Measurements from ENCODE around the gene VWA3A.
A peak's percentile ranks its signal among the peaks of the same experiment; 100 is the strongest.
"Not testable (repeated sequence)": the region's sequence is repeated elsewhere in the genome, so short reads cannot be mapped to it uniquely, and the experiment has no call there.

Gene VWA3A

DNA sequence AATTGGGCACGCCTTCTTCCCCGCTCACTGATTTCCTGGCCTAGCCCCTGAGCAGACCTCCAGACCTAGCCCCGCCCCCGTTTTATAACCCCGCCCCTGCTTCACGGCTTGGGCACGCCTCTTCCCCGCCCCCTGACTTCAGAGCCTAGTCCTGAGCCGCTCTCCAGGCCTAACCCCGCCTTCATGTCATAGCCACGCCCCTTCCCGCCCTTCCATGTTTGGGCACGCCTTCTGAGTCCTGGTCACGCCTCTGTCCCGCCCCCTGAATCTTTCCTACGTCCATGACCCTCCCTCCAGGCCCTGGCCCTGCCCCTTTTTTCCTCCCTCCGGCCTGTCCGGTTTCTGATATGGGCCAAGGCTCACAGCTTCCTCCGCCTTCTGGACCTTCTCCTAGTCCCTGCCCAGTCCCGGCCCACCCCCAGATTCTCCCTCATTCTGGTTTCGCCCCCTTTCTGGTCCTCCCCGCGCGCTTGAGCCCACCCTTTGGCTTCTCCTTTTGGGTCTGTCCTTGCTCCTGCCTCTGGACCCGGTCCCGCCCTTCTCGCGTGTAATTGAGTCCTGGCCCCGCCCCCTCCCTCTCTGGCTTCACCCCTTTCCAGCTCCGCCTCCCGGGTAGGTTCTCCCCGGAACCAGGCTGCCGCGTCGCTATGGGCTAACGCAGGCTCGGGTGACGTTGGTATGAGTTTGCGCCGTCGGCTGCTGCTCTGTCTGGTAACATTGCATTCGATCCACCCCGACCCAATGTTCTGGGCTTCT lies 98.6 kb downstream of the VWA3A start:
- Mint-ChIP-seq H3K9me3 (peaks cover 5% of the 10 kb centered on the region), H3K36me3 (ENCODE audit: low read depth) (no peaks in the 10 kb centered on the region), H3K27ac (peak overlapping the region; percentile 100), H3K27me3 (peaks cover 3% of the 10 kb centered on the region), H3K4me3 (peak overlapping the region; percentile 83), H3K4me1 (ENCODE audit: low read depth) (peaks cover 65% of the 10 kb centered on the region)
- peak; percentile 97 for DNase-seq

DNA sequence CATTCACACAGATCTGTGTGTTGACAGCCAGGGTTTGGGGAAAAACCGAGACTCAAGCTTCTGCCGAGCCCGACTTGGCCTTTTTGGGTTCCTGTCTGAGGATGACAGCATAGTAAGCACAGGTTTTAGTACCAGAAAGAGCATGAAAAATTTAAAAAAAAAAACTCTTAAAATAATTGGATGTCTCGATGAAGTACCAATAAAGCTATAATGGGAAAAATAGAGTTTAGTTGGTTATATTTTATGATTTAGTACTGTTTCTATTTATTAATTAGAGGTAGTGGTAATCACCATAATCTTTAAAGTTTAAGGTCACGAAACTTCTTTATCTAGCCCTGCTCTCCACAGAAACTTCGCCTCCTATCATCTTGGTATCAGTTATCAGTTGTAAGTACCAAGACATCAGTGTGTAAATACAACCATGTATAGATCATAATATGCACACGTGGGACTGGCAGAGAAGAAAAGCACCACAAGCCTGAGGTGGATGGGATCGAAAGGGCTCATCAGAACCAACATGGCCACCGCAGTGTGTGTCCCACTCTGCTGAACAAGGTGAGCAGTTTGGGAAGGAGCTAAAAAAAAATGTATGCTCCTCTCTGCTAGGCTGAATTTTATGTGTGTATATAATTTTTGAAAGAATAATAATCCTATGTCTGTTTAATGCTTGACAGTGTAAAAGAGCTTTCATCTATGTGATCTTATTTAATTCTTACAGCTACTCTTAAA lies 99.4 kb downstream of the VWA3A start:
- H3K4me3 Mint-ChIP-seq = peak overlapping the region; percentile 83
- peaks cover 68% of the 10 kb centered on the region for H3K4me1 Mint-ChIP-seq (ENCODE audit: low read depth)
- H3K27me3 Mint-ChIP-seq = peaks cover 3% of the 10 kb centered on the region
- H3K27ac Mint-ChIP-seq = peak overlapping the region; percentile 100
- H3K36me3 Mint-ChIP-seq (ENCODE audit: low read depth) = no peaks in the 10 kb centered on the region
- DNase-seq = peak; percentile 44
- H3K9me3 Mint-ChIP-seq = peaks cover 5% of the 10 kb centered on the region

DNA sequence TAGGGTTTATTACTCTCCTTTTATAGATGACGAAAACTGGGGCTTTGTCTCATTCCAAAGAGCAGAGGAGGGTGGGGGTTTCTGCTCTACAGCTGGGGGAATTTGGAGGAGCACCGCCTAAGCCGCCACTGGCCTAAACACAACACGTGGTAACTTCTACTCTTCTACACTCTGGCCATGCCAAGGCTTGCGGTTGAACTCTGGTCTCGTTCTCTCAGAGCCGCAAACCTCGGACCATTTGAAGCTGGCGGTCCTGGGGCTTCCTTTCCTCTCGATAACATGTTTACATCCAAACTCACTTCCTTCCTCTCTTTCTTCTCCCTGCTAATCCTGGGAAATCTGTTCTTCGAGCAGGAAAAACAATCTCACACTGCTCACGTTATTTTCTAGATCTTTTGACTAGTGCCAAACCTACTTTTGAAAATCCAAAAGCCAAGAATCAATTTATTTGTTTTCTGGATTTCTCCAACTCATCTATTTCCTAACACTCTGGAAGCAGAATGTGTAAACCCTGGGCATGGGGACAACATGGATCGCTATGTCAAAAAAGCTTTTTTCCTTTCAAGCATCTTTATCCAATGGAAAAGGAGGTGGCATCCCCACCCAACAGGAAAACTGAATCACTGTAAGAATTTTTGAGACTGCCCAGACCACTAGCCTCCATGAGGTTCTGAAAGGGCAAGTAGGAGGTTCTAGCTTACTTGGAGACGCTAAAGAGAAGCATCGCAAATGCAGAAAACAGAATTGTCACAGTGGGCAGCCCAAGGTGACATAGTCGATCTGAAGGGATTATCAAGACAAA lies 100.1 kb downstream of the VWA3A start:
- Mint-ChIP-seq H3K27me3 (peaks cover 3% of the 10 kb centered on the region), H3K9me3 (peaks cover 5% of the 10 kb centered on the region), H3K4me1 (ENCODE audit: low read depth) (peaks cover 67% of the 10 kb centered on the region), H3K36me3 (ENCODE audit: low read depth) (no peaks in the 10 kb centered on the region), H3K27ac (peak overlapping the region; percentile 100), H3K4me3 (peak overlapping the region; percentile 83)
- DNase-seq = peak; percentile 71

DNA sequence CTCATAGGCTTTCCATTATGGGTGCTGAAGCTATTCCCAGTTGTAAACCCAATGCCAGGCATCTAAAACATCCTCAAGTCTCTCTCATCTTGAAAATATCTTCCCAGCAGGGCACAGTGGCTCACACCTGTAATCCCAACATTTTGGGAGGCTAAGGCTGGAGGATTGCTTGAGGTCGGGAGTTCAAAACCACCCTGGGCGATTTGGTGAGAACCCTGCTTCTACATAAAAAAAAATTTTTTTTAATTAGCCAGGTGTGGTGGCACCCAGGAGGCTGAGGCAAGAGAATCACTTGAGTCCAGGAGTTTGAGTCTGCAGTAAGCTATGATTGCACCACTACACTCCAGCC lies 100.7 kb downstream of the VWA3A start:
- H3K36me3 Mint-ChIP-seq (ENCODE audit: low read depth) = no peaks in the 10 kb centered on the region
- H3K4me3 Mint-ChIP-seq = no peak overlapping the region
- H3K27ac Mint-ChIP-seq = no peak overlapping the region
- peaks cover 3% of the 10 kb centered on the region for H3K27me3 Mint-ChIP-seq
- peaks cover 65% of the 10 kb centered on the region for H3K4me1 Mint-ChIP-seq (ENCODE audit: low read depth)
- no peak for DNase-seq
- peaks cover 5% of the 10 kb centered on the region for H3K9me3 Mint-ChIP-seq

DNA sequence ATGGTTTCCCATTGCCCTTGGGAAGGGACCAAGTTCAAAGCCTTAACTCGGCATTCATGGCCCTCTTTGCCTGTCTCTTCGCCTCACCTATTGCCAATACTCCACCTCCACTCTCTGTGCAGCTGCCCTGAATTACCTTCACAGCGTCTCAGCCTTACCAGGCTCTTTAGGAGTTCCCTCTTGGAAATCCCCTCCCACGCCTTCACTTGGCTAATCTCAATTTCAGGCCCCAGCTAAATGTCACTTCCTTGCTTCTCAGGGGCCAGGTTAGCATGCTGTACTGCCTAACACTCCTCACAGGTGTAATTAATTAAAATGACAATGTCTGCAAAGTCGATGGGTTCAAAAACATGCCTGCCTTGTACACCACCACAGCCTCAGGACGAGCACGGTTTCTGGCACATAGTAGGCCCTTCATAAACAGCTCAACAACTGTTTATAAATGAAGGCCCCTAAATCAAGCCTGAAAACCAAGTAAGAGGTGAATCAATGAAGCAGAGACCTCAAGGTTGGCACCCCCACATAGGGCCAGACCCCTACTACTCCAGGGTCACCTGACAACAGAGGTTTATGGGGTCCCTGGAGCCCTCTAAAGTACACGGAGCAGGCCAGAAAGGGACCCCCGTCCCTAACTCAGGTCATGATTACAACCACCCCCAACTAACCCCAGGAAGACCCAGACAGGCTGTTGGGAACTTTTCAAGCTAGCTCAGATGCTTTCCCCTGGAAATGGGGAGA lies 102.5 kb downstream of the VWA3A start:
- peaks cover 53% of the 10 kb centered on the region for H3K4me1 Mint-ChIP-seq (ENCODE audit: low read depth)
- H3K27ac Mint-ChIP-seq = peak overlapping the region; percentile 99
- peaks cover 3% of the 10 kb centered on the region for H3K27me3 Mint-ChIP-seq
- peak overlapping the region; percentile 82 for H3K4me3 Mint-ChIP-seq
- H3K36me3 Mint-ChIP-seq (ENCODE audit: low read depth) = no peaks in the 10 kb centered on the region
- peaks cover 5% of the 10 kb centered on the region for H3K9me3 Mint-ChIP-seq
- peak; percentile 36 for DNase-seq

DNA sequence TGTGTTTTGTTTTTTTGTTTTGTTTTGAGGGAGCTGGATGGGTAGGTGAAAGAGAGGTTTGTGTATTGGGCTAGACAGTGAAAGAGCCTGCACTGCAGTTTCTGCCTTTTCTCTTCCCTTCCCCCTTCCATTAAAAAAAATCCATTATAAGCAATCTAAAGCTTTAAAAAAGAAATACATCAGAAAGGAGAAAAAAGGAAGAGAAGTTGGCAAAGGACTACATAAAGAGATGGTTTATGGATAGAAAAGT lies 103.0 kb downstream of the VWA3A start:
- Mint-ChIP-seq H3K36me3 (ENCODE audit: low read depth) (no peaks in the 10 kb centered on the region), H3K4me1 (ENCODE audit: low read depth) (peaks cover 51% of the 10 kb centered on the region), H3K9me3 (peaks cover 5% of the 10 kb centered on the region), H3K4me3 (peak overlapping the region; percentile 82), H3K27me3 (peaks cover 3% of the 10 kb centered on the region), H3K27ac (peak overlapping the region; percentile 99)
- DNase-seq = no peak

DNA sequence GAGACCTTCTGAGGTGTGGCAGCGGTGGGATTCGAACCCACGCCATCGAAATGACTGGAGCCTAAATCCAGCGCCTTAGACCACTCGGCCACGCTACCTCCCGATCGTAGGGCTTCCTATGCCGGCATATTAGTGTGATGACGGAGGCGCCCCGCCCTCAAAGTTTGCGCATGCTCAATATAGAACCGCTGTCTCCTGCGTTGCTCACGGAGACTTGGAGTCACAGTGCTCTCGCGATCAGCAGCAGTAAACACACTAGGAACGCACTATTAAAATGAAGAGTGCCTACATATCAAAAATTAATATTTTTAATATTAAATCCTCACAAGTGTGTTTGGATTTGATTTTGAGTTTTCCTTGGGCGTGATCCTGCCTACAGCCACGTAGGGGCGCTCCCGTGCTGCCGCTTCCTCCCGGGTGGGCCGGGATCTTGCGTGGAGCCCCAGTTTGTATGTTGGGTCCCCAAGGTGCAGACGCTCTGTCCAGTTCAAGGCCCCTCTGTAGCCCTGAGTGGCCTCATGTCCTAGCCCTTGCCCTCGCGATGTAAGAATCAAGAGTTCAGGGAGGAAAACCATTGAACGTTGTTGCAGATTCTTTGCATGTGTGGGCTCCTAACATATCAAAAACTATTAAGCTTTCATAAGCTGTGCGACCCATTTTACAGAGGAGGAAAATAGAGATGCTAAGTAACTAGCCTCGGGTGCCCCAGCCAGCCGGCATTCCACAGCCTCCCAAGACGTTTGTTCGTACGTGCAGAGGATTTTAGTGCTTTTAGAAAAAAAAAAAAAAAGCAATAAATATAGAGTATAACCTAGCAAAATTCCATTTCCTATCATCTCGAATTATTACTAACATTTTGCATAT lies 103.6 kb downstream of the VWA3A start:
- H3K36me3 Mint-ChIP-seq (ENCODE audit: low read depth) = no peaks in the 10 kb centered on the region
- peak overlapping the region; percentile 99 for H3K27ac Mint-ChIP-seq
- peaks cover 49% of the 10 kb centered on the region for H3K4me1 Mint-ChIP-seq (ENCODE audit: low read depth)
- peak overlapping the region; percentile 82 for H3K4me3 Mint-ChIP-seq
- peak; percentile 98 for DNase-seq
- peaks cover 5% of the 10 kb centered on the region for H3K9me3 Mint-ChIP-seq
- peaks cover 3% of the 10 kb centered on the region for H3K27me3 Mint-ChIP-seq

DNA sequence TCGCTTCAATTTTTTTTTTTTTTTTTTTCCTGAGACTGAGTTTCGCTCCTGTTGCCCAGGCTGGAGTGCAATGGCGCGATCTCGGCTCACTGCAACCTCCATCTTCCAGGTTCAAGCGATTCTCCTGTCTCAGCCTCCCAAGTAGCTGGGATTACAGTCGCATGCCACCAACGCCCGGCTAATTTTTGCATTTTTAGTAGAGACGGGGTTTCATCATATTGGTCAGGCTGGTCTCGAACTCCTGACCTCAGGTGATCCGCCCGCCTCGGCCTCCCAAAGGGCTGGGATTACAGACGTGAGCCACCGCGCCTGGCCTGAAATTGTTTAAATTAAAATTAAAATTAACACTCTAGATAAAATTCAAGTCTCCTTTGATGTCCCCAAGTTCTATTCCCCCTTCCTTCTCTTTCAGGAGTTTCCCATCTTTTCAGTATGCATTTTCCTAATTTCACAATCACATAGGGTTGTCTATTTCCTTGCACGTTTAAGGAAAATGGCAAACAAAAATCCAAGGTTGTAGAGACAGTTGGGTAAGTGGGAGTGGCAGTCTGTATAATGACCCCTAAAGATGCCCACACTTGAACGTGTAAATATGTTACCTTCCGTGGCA lies 104.3 kb downstream of the VWA3A start:
- not testable (repeated sequence) for H3K36me3 Mint-ChIP-seq (ENCODE audit: low read depth); H3K9me3 Mint-ChIP-seq; H3K27me3 Mint-ChIP-seq; H3K27ac Mint-ChIP-seq
- DNase-seq = peak; percentile 41
- Mint-ChIP-seq H3K4me3 (peak overlapping the region; percentile 82), H3K4me1 (ENCODE audit: low read depth) (peaks cover 47% of the 10 kb centered on the region)

DNA sequence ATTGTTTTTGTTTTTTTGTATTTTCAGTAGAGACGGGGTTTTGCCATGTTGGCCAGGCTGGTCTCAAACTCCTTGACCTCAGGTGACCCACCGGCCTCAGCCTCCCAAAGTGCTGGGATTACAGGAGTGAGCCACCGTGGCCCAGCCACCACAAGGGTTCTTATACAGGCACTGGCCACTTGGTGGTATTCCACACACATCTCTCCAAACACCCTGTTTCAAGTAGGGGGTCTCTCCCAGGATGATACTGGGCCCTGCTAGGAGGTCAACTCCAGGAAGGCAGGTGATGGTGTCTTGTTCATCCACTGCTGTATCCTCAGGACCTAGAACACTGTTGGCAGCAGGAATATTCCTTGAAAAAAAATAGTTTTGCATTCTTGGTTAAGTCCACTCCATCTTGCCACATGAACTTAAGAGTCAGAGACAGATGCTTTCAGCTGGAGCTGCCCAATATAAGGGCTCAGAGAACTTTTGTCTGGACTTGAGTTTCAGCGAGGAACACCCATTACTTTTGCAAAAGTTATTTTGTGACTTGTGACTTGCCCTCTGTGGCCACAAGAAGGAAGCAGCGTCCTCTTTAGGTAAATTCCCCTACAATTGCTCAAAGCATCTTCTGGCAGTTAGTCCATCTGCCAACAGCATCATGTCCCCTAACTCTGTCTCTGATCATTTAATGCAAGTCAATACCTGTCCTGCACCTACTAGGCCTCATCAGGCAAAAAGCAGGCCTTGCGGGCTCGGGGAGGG lies 106.4 kb downstream of the VWA3A start:
- Mint-ChIP-seq H3K27me3 (peaks cover 3% of the 10 kb centered on the region), H3K36me3 (ENCODE audit: low read depth) (no peaks in the 10 kb centered on the region), H3K27ac (no peak overlapping the region), H3K4me1 (ENCODE audit: low read depth) (peaks cover 29% of the 10 kb centered on the region), H3K4me3 (no peak overlapping the region), H3K9me3 (peaks cover 4% of the 10 kb centered on the region)
- no peak for DNase-seq

DNA sequence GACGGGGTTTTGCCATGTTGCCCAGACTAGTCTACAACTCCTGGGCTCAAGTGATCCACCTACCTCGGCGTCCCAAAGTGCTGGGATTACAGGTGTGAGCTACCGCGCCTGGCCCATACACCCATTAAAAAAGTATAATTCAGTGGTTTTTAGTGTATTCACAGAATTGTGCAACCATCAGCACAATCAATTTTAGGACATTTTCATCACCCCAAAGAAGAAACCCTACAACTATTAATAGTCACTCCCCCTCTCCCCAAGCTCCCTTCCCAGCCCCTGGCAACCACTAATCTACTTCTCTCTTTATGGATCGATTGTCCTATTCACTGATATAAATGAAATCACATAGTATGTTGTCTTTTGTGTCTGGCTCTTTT lies 109.9 kb downstream of the VWA3A start:
- peaks cover 16% of the 10 kb centered on the region for H3K4me1 Mint-ChIP-seq (ENCODE audit: low read depth)
- H3K4me3 Mint-ChIP-seq = no peak overlapping the region
- no peaks in the 10 kb centered on the region for H3K9me3 Mint-ChIP-seq
- peaks cover 8% of the 10 kb centered on the region for H3K36me3 Mint-ChIP-seq (ENCODE audit: low read depth)
- no peaks in the 10 kb centered on the region for H3K27me3 Mint-ChIP-seq
- H3K27ac Mint-ChIP-seq = no peak overlapping the region
- no peak for DNase-seq

DNA sequence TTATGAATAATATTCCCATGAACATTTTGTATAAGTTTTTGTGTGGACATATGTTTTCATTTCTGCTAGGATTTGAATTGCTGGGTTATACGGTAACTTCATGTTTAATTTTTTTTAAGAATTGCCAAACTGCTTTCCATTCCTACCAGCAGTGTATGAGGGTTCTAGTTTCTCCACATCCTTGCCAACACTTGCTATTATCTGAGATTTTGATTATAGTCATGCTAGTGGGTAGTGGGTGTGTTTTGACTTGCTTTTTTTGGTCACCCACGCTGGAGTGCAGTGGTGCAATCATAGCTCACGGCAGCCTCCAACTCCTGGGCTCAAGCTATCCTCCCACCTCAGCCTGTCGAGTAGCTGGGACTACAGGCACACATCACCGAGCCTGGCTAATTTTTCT lies 110.8 kb downstream of the VWA3A start:
- Mint-ChIP-seq H3K27ac (no peak overlapping the region), H3K9me3 (no peaks in the 10 kb centered on the region), H3K4me1 (ENCODE audit: low read depth) (peaks cover 24% of the 10 kb centered on the region), H3K27me3 (no peaks in the 10 kb centered on the region), H3K36me3 (ENCODE audit: low read depth) (peaks cover 15% of the 10 kb centered on the region), H3K4me3 (no peak overlapping the region)
- no peak for DNase-seq

DNA sequence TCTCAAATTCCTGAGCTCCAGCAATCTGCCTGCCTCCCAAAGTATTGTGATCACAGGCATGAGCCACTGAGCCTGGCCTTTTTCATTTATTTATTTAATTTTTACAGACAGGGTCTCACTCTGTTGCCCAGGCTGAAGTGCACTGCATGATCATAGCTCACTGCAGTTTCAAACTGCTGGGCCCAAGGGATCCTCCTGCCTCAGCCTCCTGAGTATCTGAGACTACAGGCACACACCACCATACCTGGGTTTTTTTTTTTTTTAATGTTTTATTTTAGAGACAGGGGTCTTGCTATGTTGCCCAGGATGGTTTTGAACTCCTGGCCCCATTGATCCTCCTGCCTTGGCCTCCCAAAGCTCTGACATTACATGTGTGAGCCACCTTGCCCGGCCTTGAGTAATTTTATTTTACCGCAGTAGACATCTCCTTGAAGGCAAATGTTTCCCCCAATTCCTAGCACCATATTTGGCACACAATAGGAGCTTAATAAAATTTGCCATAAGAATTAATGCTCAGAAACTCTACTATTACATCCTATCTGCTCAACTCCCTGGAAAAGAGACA lies 111.8 kb downstream of the VWA3A start:
- H3K9me3 Mint-ChIP-seq = no peaks in the 10 kb centered on the region
- no peak overlapping the region for H3K27ac Mint-ChIP-seq
- H3K36me3 Mint-ChIP-seq (ENCODE audit: low read depth) = peaks cover 18% of the 10 kb centered on the region
- H3K4me1 Mint-ChIP-seq (ENCODE audit: low read depth) = peaks cover 26% of the 10 kb centered on the region
- DNase-seq = no peak
- no peaks in the 10 kb centered on the region for H3K27me3 Mint-ChIP-seq
- H3K4me3 Mint-ChIP-seq = no peak overlapping the region

DNA sequence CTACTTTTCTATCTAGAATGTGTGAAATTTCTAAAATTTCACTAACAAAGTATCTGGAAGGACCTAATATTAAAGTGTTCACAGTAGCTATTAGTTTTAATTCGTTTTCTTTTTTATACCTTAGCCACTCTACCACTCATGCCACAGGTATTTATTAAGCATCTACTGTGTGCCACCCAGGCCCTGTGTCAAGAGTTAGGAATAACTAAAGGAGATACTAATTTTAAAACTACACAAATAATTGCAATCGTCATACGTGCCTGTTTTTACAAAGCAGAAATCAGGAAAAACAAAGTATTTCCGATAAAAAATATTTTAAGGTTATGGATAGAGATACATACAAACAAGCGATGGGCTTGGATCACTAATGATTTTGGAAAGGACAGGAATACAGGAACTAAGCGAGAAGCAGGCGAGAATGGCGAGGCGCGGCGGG lies 113.3 kb downstream of the VWA3A start:
- Mint-ChIP-seq H3K27ac (peak overlapping the region; percentile 84), H3K4me3 (peak overlapping the region; percentile 95), H3K36me3 (ENCODE audit: low read depth) (peaks cover 31% of the 10 kb centered on the region), H3K27me3 (no peaks in the 10 kb centered on the region), H3K4me1 (ENCODE audit: low read depth) (peaks cover 41% of the 10 kb centered on the region), H3K9me3 (no peaks in the 10 kb centered on the region)
- no peak for DNase-seq
